GM21423 (cell line): Measurements from ENCODE around the gene MUC5AC.
"Not testable (repeated sequence)": the region's sequence is repeated elsewhere in the genome, so short reads cannot be mapped to it uniquely, and the experiment has no call there.

Source experiments
- ATAC-seq: cut with Tn5 transposase; IDR thresholded peaks from one replicate; pipeline ENCODE4 v1.9.1; 2021; ENCODE audit warnings: mild to moderate bottlenecking, moderate library complexity; ENCODE audit not compliant: unreplicated experiment

The MUC5AC gene, protein sequence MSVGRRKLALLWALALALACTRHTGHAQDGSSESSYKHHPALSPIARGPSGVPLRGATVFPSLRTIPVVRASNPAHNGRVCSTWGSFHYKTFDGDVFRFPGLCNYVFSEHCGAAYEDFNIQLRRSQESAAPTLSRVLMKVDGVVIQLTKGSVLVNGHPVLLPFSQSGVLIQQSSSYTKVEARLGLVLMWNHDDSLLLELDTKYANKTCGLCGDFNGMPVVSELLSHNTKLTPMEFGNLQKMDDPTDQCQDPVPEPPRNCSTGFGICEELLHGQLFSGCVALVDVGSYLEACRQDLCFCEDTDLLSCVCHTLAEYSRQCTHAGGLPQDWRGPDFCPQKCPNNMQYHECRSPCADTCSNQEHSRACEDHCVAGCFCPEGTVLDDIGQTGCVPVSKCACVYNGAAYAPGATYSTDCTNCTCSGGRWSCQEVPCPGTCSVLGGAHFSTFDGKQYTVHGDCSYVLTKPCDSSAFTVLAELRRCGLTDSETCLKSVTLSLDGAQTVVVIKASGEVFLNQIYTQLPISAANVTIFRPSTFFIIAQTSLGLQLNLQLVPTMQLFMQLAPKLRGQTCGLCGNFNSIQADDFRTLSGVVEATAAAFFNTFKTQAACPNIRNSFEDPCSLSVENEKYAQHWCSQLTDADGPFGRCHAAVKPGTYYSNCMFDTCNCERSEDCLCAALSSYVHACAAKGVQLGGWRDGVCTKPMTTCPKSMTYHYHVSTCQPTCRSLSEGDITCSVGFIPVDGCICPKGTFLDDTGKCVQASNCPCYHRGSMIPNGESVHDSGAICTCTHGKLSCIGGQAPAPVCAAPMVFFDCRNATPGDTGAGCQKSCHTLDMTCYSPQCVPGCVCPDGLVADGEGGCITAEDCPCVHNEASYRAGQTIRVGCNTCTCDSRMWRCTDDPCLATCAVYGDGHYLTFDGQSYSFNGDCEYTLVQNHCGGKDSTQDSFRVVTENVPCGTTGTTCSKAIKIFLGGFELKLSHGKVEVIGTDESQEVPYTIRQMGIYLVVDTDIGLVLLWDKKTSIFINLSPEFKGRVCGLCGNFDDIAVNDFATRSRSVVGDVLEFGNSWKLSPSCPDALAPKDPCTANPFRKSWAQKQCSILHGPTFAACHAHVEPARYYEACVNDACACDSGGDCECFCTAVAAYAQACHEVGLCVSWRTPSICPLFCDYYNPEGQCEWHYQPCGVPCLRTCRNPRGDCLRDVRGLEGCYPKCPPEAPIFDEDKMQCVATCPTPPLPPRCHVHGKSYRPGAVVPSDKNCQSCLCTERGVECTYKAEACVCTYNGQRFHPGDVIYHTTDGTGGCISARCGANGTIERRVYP (N-terminal part only)

GRCh38 chr11:1157645-1158591 is at the start of gene MUC5AC:
Gene MUC5AC, plus strand, starts transcription at chr11:1157953. Its CDS starts 47 bp downstream, at chr11:1158000.
- ATAC-seq: no peak

GRCh38 chr11:1108246-1108900 is 49.4 kb upstream of the MUC5AC start:
- ATAC-seq: no peak

DNA sequence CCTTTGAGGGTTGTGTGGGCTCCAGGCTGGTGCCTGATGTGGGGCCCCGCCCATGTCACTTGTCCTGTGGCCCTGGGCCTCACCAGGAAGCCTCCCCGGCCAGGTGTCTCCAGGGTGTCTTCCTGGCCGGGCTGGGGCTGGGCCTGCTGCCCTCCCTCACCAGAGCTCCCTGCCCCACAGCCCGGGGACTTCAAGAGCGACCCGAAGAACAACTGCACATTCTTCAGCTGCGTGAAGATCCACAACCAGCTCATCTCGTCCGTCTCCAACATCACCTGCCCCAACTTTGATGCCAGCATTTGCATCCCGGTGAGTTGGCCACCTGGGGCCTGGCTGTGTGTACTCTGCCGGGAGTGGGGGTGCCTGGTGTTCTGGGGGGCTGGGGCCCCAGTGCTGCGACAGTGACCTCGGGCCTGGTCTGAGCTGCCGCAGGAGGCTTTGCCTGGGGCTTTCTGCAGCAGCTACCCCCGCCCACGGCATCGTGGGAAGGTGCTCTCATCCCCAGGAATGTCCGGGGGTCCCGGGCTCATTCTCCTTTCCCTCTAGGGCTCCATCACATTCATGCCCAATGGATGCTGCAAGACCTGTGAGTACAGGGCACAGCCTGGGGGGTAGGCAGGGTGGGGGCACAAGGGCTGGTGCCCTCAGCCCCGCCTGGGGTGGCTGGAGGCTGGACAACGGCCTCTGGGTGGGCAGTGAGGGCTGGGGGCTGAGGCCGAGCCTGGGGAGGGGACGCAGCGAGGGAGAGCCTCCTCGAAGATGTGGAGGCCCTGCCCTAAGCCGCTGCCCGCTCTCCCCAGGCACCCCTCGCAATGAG is 48.4 kb upstream of the MUC5AC start:
- no peak for ATAC-seq

DNA sequence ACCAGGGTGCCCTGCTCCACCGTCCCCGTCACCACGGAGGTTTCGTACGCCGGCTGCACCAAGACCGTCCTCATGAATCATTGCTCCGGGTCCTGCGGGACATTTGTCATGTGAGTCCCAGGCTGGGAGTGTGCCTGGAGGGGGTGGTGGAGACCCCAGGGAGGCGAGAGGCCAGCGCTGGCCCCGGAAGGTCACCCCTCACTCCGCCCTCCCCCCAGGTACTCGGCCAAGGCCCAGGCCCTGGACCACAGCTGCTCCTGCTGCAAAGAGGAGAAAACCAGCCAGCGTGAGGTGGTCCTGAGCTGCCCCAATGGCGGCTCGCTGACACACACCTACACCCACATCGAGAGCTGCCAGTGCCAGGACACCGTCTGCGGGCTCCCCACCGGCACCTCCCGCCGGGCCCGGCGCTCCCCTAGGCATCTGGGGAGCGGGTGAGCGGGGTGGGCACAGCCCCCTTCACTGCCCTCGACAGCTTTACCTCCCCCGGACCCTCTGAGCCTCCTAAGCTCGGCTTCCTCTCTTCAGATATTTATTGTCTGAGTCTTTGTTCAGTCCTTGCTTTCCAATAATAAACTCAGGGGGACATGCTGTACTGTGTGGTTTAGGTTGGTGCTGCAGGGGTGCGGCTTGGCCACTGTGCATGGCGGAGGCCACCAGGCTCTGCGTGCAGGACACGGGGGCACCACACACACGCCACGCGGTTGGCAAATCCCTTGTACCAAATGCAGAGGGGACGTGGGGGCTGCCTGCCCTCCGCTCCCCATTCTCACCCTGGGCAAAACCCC is 47.6 kb upstream of the MUC5AC start:
- ATAC-seq: no peak

GRCh38 chr11:1111545-1112212 is 46.1 kb upstream of the MUC5AC start:
- ATAC-seq: no peak

DNA sequence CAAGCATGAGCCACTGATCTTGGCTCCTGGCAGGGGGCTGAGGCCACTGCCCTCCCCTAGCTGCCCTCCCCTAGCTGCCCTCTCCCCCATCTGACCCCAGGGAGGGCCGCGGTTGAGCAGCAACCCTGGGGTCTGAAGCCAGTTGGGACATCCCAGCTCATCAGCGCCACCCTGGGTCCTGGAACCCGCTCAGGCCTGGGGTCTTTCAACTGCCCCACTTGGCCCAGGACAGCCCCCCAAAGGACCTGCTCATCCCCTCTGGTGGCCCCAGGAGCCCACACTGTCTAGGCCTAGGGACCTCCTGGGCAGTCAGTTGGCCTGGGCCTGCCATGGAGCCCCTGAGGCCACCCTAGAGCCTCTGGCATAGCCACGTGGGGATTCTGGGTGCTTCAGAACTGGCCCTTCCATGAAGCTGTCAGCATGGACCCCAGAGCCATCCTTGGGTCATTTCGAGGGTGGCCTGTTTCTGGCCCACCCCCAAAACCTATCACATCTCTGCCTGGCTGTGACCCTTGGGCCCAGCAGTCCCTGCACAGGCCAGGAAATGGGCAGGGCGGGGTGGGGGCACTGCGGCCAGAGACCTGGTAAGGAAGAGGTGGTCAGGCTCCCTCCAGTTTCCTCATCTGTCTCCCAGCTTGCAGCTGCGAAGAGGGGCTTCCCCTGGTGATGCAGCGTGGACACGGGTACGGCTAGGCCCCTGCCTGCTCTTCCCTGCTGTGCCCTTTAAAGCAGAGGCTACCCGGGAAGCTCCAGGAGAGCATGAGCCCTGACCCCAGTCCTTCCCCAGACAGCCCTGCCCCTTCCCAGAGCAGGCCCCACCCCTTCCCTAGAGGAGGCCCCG is 45.2 kb upstream of the MUC5AC start:
- ATAC-seq: no peak

DNA sequence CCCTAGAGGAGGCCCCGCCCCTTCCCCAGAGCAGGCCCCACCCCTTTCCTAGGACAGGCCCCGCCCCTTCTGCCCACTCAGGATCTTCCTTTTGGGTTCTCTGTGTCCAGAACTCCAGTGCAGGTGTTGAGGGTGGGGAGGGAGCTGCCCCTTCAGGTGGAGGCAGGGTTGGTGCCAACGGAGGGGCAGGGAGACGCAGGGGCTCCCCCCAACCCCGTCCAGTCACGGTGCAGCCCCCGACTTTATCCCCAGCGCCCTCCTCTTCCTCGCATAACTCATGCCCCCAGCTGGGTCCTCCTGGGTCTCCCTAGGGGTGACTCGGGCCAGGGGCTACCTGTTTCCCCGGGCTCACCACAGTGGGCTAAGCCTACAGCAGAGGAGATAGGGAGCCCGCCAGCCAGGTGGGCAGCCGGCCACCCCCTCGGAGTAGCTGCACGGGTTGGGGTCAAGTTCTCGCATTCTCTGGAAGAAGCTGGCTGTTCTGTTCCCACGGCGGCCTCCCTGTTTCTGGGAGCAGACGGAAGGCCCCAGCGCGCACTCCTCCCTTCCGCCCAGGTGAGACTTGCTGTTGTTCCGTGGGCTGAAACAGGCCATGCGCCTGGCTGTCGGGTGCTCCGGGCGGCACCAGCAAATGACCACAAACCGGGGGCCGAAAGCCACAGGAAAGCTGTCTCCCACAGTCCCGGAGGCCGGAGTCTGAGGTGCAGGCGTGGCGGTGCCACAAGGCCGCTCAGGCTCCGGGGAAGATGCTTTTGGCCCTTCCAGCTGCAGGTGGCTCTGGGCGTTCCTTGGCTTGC is 44.1 kb upstream of the MUC5AC start:
- ATAC-seq: no peak

GRCh38 chr11:1115292-1115691 is 42.5 kb upstream of the MUC5AC start:
- ATAC-seq: not testable (repeated sequence)

GRCh38 chr11:1116104-1116503 is 41.6 kb upstream of the MUC5AC start:
- ATAC-seq: no peak

GRCh38 chr11:1116666-1117390 is 40.9 kb upstream of the MUC5AC start:
- ATAC-seq: no peak

DNA sequence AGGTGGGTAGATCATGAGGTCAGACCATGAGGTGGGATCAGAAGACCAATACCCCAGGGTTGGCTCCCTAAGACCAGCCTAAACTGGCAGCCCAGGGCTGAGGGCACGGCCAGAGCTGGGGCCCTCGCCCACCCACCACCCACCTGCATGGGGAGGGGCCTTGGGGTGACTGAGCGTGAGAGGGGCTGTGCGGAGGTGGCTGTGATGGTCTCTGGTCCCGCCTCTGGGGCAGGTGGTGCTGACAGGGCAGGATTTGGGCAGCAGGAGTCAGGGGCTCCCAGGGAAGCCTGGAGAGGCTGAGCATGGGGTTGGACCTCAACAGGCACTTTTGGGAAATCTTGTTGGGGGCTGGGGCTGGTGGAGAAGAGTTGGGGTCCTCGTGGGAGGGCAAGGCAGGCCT is 39.8 kb upstream of the MUC5AC start:
- ATAC-seq: no peak

DNA sequence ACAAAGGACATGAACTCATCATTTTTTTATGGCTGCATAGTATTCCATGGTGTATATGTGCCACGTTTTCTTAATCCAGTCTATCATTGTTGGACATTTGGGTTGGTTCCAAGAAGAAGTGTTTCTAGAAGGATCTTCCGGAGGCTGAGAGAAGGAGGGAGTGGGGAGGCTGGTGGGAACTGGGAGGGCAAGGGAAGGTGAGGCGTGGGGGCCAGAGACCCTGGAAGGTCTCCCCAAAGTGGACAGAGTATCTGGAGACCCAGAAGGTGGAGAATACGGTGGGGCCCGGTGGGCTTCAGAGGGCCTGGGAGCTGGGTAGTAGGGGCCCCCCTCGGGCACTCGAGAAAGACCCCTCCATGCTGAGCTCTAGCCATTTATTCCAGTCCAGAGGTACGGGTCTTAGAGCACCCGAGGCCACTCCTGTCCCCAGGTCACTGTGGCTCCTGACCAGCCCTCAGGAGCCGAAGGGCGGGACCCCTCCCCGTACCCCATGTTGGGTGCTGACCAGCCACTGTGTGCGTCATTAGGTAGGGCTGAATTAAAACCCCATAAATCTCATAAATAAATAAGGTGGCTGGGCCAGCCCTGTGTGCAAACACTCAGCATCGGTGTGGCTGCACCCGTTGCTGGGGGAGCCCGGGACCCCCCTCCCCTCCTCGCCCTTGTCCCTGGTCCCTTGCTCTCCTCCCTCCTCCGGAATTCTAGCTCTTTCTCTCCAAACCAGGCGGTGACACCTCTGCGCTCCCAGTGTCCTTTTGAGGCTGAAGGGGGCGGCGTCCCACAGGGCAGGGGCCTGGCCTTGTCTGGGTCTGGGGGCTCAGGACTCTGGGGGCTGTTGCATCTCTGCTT is 38.8 kb upstream of the MUC5AC start:
- no peak for ATAC-seq

DNA sequence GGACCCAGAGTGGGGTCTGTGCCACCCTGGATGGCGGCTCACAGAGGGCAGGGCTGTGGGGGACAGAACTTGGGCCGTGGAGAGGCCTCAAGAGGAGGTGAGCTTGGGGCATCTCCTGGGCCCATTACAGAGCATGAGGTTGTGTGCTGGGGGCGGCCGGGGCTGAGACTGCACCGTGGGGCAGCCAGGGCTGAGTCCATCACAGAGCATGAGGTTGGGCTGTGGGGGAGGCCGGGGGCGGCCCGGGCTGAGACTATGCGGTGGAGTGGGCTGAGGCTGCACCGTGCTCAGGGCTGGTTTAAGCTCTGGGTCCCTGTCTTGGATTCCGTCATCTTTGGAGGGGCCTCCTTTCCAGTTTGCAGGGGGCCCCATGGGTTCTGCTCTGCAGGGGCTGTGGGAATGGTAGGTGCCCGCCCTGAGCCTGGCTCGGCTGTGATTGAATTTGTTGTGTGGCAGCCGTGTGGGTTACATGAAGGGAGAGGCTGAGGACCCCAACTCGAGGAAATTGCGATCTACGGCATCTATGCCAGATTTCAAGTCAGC is 38.1 kb upstream of the MUC5AC start:
- ATAC-seq: no peak
